Dermis lymphatic vessel endothelial cell (primary cell): Measurements from ENCODE around the gene KCTD17. TPM values are rescaled to one million over a fixed set of nuclear protein-coding genes. Genes with fewer than 3 reads are reported as not detected.

ENCODE experiments used
- total RNA-seq: library from RNA; depleted of rRNA; stranded (reverse); fragments of >200 nt; gene quantifications from 2 replicates; pipeline ENCODE4 v1.2.1, GENCODE V29; 2014

KCTD17 gene
- 53.2 and 82.8 TPM in 2 replicates for total RNA-seq

GRCh38 chr22:37051391-37052385 is at the start of gene KCTD17:
TSS of gene KCTD17 (plus strand) at chr22:37051742. CDS start at chr22:37051761, 19 bp downstream.

DNA sequence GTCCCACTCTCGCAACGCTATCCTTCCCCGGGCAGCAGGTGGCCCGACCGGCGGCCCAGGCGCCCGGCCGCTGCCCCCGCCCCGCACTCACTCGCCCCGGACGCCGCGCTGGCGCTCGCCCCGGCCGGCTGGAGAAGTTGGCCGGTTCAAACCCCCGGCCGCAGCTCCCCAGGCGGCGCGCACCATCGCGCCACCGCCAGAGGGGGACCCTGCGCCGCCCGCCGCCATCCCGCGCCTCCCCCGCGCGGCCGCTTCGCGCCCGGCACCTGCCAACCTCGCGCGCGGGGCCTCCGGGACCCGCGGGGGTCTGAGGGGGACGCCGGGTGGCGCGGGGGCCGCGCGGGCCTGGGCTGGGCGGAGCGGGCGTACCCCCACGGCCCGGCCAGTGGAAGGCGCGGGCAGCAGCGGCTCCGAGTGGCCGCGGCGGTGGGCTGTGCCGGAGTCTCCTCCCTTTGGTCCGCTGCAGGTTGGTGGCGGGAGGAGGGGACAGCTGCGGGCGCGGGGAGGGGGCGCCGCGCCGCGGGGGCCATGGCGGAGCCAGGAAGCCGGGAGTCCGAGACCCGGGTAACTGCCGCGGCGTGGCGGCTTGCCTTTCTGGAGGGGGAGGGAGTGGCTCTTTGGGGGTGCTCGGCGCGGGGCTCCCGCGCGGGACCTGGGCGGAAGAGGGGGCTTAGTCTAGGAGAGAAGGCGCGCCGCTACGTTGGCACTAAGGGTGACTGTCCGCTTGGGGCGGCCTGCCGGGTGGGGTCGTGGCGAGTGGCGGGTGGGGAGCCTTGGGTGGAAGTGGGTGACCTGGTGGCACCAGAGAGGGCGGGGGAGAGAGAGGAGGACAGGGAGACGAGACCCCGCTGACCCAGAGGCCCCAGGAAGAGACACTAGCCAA is 32.0 kb upstream of the KCTD17 start, which contains the start of the genes MPST and TST:
TSS of gene MPST (plus strand) at position 434 of the 883 bp plus-strand sequence. CDS start at position 529, 95 bp downstream.
TSS of gene TST (minus strand) at position 139 of the 883 bp plus-strand sequence. CDS start 715 bp downstream, outside the sequence.

DNA sequence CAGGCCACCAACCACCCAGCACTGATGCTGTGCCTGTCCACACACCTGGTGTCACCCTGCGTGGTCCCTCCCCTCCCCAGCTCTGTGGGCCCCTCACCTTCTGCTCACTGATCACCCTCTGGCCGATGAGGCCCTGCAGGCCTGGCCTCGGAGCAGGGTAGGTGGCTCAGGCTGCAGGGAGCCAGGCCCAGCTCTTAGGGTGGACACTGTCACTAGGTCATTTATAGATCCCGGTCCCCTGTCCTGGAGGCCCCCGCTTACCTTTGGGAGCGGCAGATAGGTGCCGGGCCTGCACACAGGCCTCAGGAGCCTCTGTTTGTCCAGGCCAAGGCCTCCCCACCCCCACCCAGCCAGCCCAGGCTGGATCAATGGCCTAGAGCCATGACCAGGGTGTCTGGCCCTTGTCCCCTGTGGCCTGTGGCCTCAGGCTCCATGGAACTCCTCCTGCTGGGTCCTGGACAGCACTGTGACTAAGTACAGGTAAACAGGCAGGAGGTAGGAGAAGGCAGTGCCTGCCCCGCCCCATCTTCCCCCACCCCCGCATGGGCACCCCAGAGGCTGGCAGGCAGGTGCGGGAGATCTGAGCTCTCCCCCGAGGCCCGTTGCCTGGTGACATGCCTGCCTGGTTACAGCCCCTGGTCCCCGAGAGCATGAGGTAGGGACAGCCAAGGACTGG is 57.8 kb downstream of the KCTD17 start, which contains the start of gene TMPRSS6:
TSS of gene TMPRSS6 (minus strand) at position 472 of the 676 bp plus-strand sequence. CDS start 6,296 bp downstream, outside the sequence.

Other genes starting within 250 kb of the KCTD17 start
- not detected in 2 replicates for gene PVALB, start 234.7 kb upstream of the KCTD17 start, total RNA-seq
- not detected in 2 replicates for gene NCF4, start 190.7 kb upstream of the KCTD17 start, total RNA-seq
- gene CSF2RB, start 138.1 kb upstream of the KCTD17 start, total RNA-seq: 1.5 and 3.4 TPM in 2 replicates
- 56.2 and 65.7 TPM in 2 replicates for gene TST, start 32.3 kb upstream of the KCTD17 start, total RNA-seq
- 110 and 124 TPM in 2 replicates for gene MPST, start 32.0 kb upstream of the KCTD17 start, total RNA-seq
- not detected in 2 replicates for gene TMPRSS6, start 58.0 kb downstream of the KCTD17 start, total RNA-seq
- under 0.01 TPM in 1 of 2 replicates, not detected in the other for gene IL2RB, start 98.2 kb downstream of the KCTD17 start, total RNA-seq
- 5.1 and 8.0 TPM in 2 replicates for gene C1QTNF6, start 136.5 kb downstream of the KCTD17 start, total RNA-seq
- gene SSTR3, start 160.7 kb downstream of the KCTD17 start, total RNA-seq: not detected in 2 replicates
- gene RAC2, start 192.5 kb downstream of the KCTD17 start, total RNA-seq: 2.9 and 4.6 TPM in 2 replicates
- gene CYTH4, start 230.8 kb downstream of the KCTD17 start, total RNA-seq: under 0.01 and 0.17 TPM in 2 replicates